Pulmonary artery endothelial cell (primary cell): ENCODE results near the gene TMEM61. TPM values are rescaled to one million over a fixed set of nuclear protein-coding genes. Genes with fewer than 3 reads are reported as not detected.
"Not testable (repeated sequence)": the region's sequence is repeated elsewhere in the genome, so short reads cannot be mapped to it uniquely, and the experiment has no call there.

Experiments
- DNase-seq: peaks from one replicate; pipeline ENCODE4 v3.0.0-alpha.2; 2011; ENCODE audit warnings: low read depth, low spot score
- total RNA-seq: library from RNA; depleted of rRNA; stranded (reverse); fragments of >200 nt; gene quantifications from 2 replicates; pipeline ENCODE4 v1.2.3, GENCODE V29; 2014

Gene TMEM61
- total RNA-seq, 1 donor from 2014 or later: not detected

- DNase-seq: no peak
Observed at GRCh38 chr1:55000110-55001085, 20.0 kb downstream of the TMEM61 start.

- DNase-seq: no peak
Observed at GRCh38 chr1:55001311-55001710, 20.9 kb downstream of the TMEM61 start.

GRCh38 chr1:55002686-55003085 lies 22.3 kb downstream of the TMEM61 start:
- DNase-seq: no peak

GRCh38 chr1:55005351-55006140 lies 25.1 kb downstream of the TMEM61 start:
- DNase-seq: no peak

GRCh38 chr1:55006931-55007330 lies 26.5 kb downstream of the TMEM61 start:
- DNase-seq: no peak

GRCh38 chr1:55007625-55008024 lies 27.2 kb downstream of the TMEM61 start:
- no peak for DNase-seq

GRCh38 chr1:55010194-55010886 lies 29.9 kb downstream of the TMEM61 start:
- no peak for DNase-seq

GRCh38 chr1:55010887-55011217 lies 30.4 kb downstream of the TMEM61 start:
- DNase-seq: no peak

- DNase-seq: no peak
Observed at GRCh38 chr1:55012661-55013060, 32.2 kb downstream of the TMEM61 start.

- DNase-seq: no peak
Observed at GRCh38 chr1:55015123-55015522, 34.7 kb downstream of the TMEM61 start.

- no peak for DNase-seq
Observed at GRCh38 chr1:55015731-55016620, 35.5 kb downstream of the TMEM61 start.

GRCh38 chr1:55018395-55018794 lies 38.0 kb downstream of the TMEM61 start:
- no peak for DNase-seq

GRCh38 chr1:55021942-55022546 lies 41.6 kb downstream of the TMEM61 start:
- DNase-seq: peak; percentile 36

- not testable (repeated sequence) for DNase-seq
Observed at GRCh38 chr1:55024163-55024562, 43.7 kb downstream of the TMEM61 start.

GRCh38 chr1:55026682-55027081 lies 46.3 kb downstream of the TMEM61 start:
- not testable (repeated sequence) for DNase-seq

GRCh38 chr1:55031098-55031497 lies 50.7 kb downstream of the TMEM61 start:
- not testable (repeated sequence) for DNase-seq

- no peak for DNase-seq
Observed at GRCh38 chr1:55033265-55033614, 52.8 kb downstream of the TMEM61 start.

- DNase-seq: no peak
Observed at GRCh38 chr1:55034476-55035133, 54.2 kb downstream of the TMEM61 start.

- no peak for DNase-seq
Observed at GRCh38 chr1:55035904-55036303, 55.5 kb downstream of the TMEM61 start.
